Right atrium auricular region (tissue), 2 donors: ENCODE data around the gene NMUR1. TPM values are rescaled to one million over a fixed set of nuclear protein-coding genes. Genes with fewer than 3 reads are reported as not detected.

ENCODE experiments used
- DNase-seq: peaks from one replicate; pipeline ENCODE4 v3.0.0-alpha.2; 2019; ENCODE audit warnings: low spot score
- H3K27ac ChIP-seq, 2 donors: fragments of 200-600 bp; sonication (generic); 1 replicate in 1 of 2; 2 replicates in 1 of 2; pipeline ENCODE4 v1.5.1; 2016 to 2019
- H3K27me3 ChIP-seq, 2 donors: fragments of 200-600 bp; sonication (generic); one replicate each; pipeline versions ENCODE4 v1.5.1 to v1.6.0; 2017 to 2019
- H3K36me3 ChIP-seq: fragments of 200-600 bp; sonication (generic); one replicate; pipeline ENCODE4 v1.5.1; 2016
- H3K4me1 ChIP-seq, 2 donors: fragments of 200-600 bp; sonication (generic); one replicate each; pipeline versions ENCODE4 v1.5.1 to v1.6.0; 2017 to 2019
- H3K4me3 ChIP-seq, 2 donors: fragments of 200-600 bp; sonication (generic); 1 replicate in 1 of 2; 2 replicates in 1 of 2; pipeline ENCODE4 v1.5.1; 2017 to 2019; ENCODE audit warnings: mild to moderate bottlenecking in 1 of 2, moderate library complexity in 1 of 2
- H3K9me3 ChIP-seq, 2 donors: fragments of 200-600 bp; sonication (generic); one replicate each; pipeline ENCODE4 v1.5.1; 2019
- total RNA-seq, 2 donors: library from RNA; depleted of rRNA; stranded (reverse); fragments of >200 nt; gene quantifications; one replicate each; pipeline ENCODE4 v1.1.0, GENCODE V29; 2016
- TF ChIP-seq, protein P1 (sequence below), 2 donors: fragments of 200-600 bp; sonication (generic); IDR thresholded peaks; one replicate each; pipeline ENCODE4 v1.5.1; 2019; ENCODE audit warnings: antibody characterized with exemption in 2 of 2

The NMUR1 gene
- total RNA-seq, 2 donors from 2014 or later = 0.67 to 0.93 TPM

DNA sequence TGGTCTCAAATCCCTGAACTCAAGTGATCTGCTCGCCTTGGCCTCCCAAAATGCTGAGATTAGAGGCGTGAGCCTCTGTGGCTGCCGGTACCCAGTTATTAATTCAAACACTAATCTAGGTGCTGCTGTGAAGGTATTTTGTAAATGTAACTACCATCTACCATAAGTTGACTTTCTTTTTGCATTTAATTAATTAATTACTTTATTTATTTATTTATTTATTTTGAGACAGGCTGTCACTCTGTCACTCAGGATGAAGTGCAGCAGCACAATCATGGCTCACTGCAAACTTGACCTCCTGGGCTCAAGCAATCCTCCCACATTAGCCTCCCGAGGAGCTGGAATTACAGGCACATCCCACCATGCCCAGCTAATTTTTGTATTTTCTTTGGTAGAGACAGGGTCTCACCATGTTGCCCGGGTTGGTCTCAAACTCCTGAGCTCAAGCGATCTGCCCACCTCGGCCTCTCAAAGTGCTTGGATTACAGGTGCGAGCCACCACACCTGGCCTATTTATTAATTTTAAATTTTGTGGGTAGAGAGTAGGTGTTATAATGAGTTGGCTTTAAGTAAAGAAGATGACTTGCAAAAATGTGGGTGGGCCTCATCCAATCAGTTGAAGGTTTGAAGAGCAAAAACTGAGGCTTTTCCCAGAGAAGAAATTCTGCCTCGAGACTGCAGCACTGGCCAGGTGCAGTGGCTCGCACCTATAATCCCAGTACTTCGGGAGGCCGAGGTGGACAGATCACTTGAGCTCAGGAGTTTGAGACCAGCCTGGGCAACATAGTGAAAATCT, 17.3 kb upstream of the NMUR1 start:
- Histone ChIP-seq H3K4me3 (no peak overlapping the region), H3K27ac (no peak overlapping the region), H3K4me1 (peaks cover 0 to 13% of the 10 kb centered on the region in 2 donors), H3K27me3 (no peaks in the 10 kb centered on the region), H3K36me3 (no peaks in the 10 kb centered on the region), H3K9me3 (peaks cover 0 to 14% of the 10 kb centered on the region in 2 donors)
- TF ChIP-seq, protein P1, sequence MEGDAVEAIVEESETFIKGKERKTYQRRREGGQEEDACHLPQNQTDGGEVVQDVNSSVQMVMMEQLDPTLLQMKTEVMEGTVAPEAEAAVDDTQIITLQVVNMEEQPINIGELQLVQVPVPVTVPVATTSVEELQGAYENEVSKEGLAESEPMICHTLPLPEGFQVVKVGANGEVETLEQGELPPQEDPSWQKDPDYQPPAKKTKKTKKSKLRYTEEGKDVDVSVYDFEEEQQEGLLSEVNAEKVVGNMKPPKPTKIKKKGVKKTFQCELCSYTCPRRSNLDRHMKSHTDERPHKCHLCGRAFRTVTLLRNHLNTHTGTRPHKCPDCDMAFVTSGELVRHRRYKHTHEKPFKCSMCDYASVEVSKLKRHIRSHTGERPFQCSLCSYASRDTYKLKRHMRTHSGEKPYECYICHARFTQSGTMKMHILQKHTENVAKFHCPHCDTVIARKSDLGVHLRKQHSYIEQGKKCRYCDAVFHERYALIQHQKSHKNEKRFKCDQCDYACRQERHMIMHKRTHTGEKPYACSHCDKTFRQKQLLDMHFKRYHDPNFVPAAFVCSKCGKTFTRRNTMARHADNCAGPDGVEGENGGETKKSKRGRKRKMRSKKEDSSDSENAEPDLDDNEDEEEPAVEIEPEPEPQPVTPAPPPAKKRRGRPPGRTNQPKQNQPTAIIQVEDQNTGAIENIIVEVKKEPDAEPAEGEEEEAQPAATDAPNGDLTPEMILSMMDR (IDR thresholded peaks at IDR 0.05) = no peak
- DNase-seq = no peak

DNA sequence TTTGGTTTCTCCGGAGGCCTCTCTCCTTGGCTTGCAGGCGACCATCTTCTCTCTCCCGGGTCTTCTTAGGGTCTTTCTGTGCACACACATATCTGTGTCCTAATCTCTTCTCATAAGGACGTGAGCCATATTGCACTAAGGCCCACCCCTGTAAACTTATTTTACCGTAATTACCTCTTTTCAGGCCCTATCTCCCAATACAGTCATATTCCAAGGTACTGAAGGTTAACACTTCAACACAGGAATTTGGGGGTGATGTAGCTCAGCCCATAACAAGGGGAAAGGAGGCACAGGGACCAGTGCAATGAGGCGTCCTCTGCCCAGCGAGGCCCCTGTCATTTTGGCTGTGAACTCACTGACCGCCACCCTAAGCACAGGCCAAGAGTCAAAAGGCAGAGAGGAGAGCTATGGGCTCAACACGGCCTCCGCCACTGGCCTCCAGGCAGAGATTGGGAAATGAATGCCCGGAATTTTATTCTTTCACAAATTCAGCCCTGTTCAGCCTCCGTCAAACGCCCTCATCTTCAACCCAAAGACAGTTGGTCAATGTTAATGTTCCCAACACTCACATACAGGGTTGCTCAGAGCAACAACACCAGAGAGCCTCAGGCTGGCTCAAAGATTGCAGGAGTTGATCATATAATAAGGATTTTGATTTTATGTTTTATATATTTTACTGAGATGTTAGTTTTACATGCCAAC, 15.9 kb upstream of the NMUR1 start:
- no peaks in the 10 kb centered on the region for H3K27me3 ChIP-seq
- peaks cover 0 to 12% of the 10 kb centered on the region in 2 donors for H3K9me3 ChIP-seq
- H3K36me3 ChIP-seq = no peaks in the 10 kb centered on the region
- TF ChIP-seq, protein P1 (IDR thresholded peaks at IDR 0.05) = no peak
- no peak overlapping the region for H3K4me3 ChIP-seq
- H3K4me1 ChIP-seq = peaks cover 0 to 13% of the 10 kb centered on the region in 2 donors
- DNase-seq = no peak
- peak overlapping the region; percentile 71 to 75 for H3K27ac ChIP-seq

DNA sequence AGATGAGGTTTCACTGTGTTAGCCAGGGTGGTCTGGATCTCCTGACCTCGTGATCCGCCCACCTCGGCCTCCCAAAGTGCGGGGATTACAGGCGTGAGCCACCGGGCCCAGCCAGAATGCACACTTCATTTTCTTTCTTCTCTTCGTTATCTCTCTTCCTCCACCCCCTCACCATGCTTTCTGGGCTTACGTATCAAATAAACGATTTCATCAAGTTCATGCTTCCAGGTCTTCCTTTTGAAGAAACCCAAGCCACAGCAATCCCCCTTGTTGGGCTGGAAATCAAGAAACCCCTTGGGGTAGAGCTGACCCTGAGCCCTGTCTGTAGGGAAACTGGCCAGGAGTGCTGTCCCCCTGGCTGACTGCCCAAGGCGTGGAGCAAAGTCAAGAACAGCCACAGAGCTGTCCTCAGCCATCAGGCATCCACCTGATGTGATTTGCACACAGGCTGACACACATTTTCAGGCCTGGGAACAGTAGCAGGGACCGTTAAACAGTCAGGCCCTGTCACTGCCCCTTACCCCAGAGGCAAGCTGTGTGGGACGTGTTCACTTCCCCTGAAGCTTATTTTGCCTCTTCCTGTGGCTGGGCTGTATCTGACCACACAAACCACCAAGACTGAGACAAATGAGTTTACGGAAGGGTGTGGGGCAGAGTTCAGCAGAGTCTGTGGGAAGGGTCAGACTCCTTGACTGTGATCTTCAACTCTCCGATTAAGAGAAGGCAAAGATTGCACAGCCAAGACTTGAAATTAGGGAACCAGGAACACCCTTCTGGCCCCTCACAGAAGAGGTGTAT, 15.1 kb upstream of the NMUR1 start:
- H3K9me3 ChIP-seq = peaks cover 0 to 12% of the 10 kb centered on the region in 2 donors
- TF ChIP-seq, protein P1 (IDR thresholded peaks at IDR 0.05) = no peak
- peaks cover 0 to 13% of the 10 kb centered on the region in 2 donors for H3K4me1 ChIP-seq
- H3K27me3 ChIP-seq = no peaks in the 10 kb centered on the region
- H3K36me3 ChIP-seq = no peaks in the 10 kb centered on the region
- H3K27ac ChIP-seq = peak overlapping the region; percentile 71 to 75
- DNase-seq = no peak
- H3K4me3 ChIP-seq = no peak overlapping the region

DNA sequence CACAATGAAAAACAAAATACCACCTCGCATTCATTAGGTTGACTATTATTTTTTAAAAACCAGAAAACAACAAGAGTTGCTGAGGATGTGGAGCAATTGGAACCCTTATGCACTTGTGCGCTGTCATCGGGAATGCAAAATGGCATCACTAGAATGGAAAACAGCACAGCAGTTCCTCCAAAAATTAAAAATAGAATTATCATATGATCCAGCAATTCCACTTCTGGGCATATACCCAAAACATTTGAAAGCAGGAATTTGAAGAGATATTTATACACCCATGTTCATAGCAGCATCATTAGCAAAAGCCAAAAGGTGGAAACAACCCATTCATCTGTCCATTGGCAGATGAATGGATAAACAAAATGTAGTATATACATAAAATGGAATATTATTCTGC, 11.9 kb upstream of the NMUR1 start:
- H3K4me3 ChIP-seq = no peak overlapping the region
- TF ChIP-seq, protein P1 (IDR thresholded peaks at IDR 0.05) = no peak
- DNase-seq = no peak
- H3K27me3 ChIP-seq = no peaks in the 10 kb centered on the region
- H3K4me1 ChIP-seq = peaks cover 0 to 13% of the 10 kb centered on the region in 2 donors
- no peaks in the 10 kb centered on the region for H3K36me3 ChIP-seq
- peak overlapping the region; percentile 78 to 91 for H3K27ac ChIP-seq
- peaks cover 0 to 12% of the 10 kb centered on the region in 2 donors for H3K9me3 ChIP-seq

DNA sequence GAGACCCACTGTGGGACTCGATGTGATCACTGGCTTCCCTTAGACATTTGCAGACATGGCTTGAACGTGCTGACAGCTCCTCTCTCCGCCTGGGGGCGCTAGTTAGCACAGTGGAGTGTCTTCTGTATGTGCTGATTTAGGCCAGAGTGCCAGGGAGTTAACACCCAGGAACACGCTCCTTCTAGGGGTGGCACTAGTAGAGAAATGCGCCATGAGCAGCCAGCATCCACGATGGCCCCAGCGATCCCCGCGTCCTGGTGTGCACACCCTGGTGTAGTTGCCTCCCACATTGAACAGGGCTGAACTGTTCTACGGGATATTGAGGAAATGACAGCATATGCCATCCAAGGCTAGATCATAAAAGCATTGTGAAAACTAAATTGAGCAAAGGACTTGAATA, 11.4 kb upstream of the NMUR1 start:
- no peak for DNase-seq
- H3K9me3 ChIP-seq = peaks cover 0 to 12% of the 10 kb centered on the region in 2 donors
- TF ChIP-seq, protein P1 (IDR thresholded peaks at IDR 0.05) = peak in 1 of 2 donors; percentile 32
- no peaks in the 10 kb centered on the region for H3K27me3 ChIP-seq
- H3K4me1 ChIP-seq = peaks cover 0 to 13% of the 10 kb centered on the region in 2 donors
- no peak overlapping the region for H3K4me3 ChIP-seq
- no peaks in the 10 kb centered on the region for H3K36me3 ChIP-seq
- peak overlapping the region; percentile 78 to 91 for H3K27ac ChIP-seq
